GM13976 (cell line): Measurements from ENCODE around the gene PRRC2B.

Source experiments
- DNase-seq: peaks from one replicate; pipeline ENCODE4 v3.0.0; 2012; ENCODE audit warnings: low spot score
- CTCF ChIP-seq: IDR thresholded peaks from 2 replicates; pipeline ENCODE4 v1.5.1; 2012; ENCODE audit warnings: borderline replicate concordance, mild to moderate bottlenecking; ENCODE audit not compliant: insufficient read depth; ENCODE audit errors: extremely low read depth, missing control alignments, control extremely low read depth
- in situ Hi-C: fragments of 300-500 bp; cut with MboI; formaldehyde crosslinking; loops from one replicate; pipeline ENCODE4 v1.12.0; 2022; ENCODE audit warnings: low sequenced_read_pairs, mixed read lengths, inconsistent platforms; ENCODE audit not compliant: unreplicated experiment

Gene PRRC2B

GRCh38 chr9:131520503-131520902, 126.6 kb downstream of the PRRC2B start:
- no peak for DNase-seq
- in situ Hi-C loops, result no loop called here
- no peak for TF ChIP-seq CTCF

- no peak for TF ChIP-seq CTCF
- no peak for DNase-seq
- in situ Hi-C loops, result no loop called here
Measured at GRCh38 chr9:131521203-131521602, 127.3 kb downstream of the PRRC2B start.

- TF ChIP-seq CTCF, result no peak
- in situ Hi-C loops, result no loop called here
- DNase-seq, result no peak
Measured at GRCh38 chr9:131521822-131522221, 127.9 kb downstream of the PRRC2B start.

GRCh38 chr9:131522257-131523085, 128.6 kb downstream of the PRRC2B start:
- DNase-seq, result no peak
- in situ Hi-C loops, result no loop called here
- no peak for TF ChIP-seq CTCF

- in situ Hi-C loops, result no loop called here
- TF ChIP-seq CTCF, result no peak
- no peak for DNase-seq
Measured at GRCh38 chr9:131523086-131523388, 129.2 kb downstream of the PRRC2B start.

GRCh38 chr9:131523451-131524435, 129.9 kb downstream of the PRRC2B start:
- in situ Hi-C loops, result no loop called here
- no peak for TF ChIP-seq CTCF
- no peak for DNase-seq
